ENCODE measurements around the gene DLK2. TPM values are rescaled to one million over a fixed set of nuclear protein-coding genes. Genes with fewer than 3 reads are reported as not detected.

DLK2 gene
- total and polyA plus RNA-seq, 7 donors = 0.04 to 0.90 (median 0.33) TPM; not detected in 3

- Histone ChIP-seq H3K36me3 (ENCODE audit: insufficient read depth in 1 of 2, low read depth in 1 of 2) (peaks cover 6 to 98% of the 10 kb centered on the region in 2 donors), H3K4me3 (no peak overlapping the region), H3K9me3 (no peaks in the 10 kb centered on the region), H3K4me1 (no peaks in the 10 kb centered on the region), H3K27ac (no peak overlapping the region), H3K27me3 (ENCODE audit: insufficient read depth in 3 of 3, low read length in 2 of 3) (no peaks in the 10 kb centered on the region)
- TF ChIP-seq, protein P1, sequence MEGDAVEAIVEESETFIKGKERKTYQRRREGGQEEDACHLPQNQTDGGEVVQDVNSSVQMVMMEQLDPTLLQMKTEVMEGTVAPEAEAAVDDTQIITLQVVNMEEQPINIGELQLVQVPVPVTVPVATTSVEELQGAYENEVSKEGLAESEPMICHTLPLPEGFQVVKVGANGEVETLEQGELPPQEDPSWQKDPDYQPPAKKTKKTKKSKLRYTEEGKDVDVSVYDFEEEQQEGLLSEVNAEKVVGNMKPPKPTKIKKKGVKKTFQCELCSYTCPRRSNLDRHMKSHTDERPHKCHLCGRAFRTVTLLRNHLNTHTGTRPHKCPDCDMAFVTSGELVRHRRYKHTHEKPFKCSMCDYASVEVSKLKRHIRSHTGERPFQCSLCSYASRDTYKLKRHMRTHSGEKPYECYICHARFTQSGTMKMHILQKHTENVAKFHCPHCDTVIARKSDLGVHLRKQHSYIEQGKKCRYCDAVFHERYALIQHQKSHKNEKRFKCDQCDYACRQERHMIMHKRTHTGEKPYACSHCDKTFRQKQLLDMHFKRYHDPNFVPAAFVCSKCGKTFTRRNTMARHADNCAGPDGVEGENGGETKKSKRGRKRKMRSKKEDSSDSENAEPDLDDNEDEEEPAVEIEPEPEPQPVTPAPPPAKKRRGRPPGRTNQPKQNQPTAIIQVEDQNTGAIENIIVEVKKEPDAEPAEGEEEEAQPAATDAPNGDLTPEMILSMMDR (IDR thresholded peaks at IDR 0.05) = no peak
- WGBS, 3 donors = 86 to 90% (median 87%) methylated on average over 16 of the region's 16 CpGs
- ATAC-seq (no peak), DNase-seq (no peak)
- intact Hi-C loops (cut with DNase I) = no loop called here
Measured at GRCh38 chr6:43445576-43445975, 9.8 kb downstream of the DLK2 start.

GRCh38 chr6:43444582-43444981 is 10.8 kb downstream of the DLK2 start:
- DNase-seq = no peak
- Histone ChIP-seq H3K27ac (no peak overlapping the region), H3K4me1 (no peaks in the 10 kb centered on the region), H3K27me3 (ENCODE audit: insufficient read depth in 3 of 3, low read length in 2 of 3) (no peaks in the 10 kb centered on the region), H3K36me3 (ENCODE audit: insufficient read depth in 1 of 2, low read depth in 1 of 2) (peaks cover 6 to 98% of the 10 kb centered on the region in 2 donors), H3K4me3 (no peak overlapping the region), H3K9me3 (no peaks in the 10 kb centered on the region)
- intact Hi-C loops (cut with DNase I) = no loop called here
- no peak for ATAC-seq
- 83 to 91% (median 87%) methylated on average over 5 to 8 of the region's 8 CpGs for WGBS, 3 donors
- TF ChIP-seq, protein P1 (IDR thresholded peaks at IDR 0.05) = no peak

DNA sequence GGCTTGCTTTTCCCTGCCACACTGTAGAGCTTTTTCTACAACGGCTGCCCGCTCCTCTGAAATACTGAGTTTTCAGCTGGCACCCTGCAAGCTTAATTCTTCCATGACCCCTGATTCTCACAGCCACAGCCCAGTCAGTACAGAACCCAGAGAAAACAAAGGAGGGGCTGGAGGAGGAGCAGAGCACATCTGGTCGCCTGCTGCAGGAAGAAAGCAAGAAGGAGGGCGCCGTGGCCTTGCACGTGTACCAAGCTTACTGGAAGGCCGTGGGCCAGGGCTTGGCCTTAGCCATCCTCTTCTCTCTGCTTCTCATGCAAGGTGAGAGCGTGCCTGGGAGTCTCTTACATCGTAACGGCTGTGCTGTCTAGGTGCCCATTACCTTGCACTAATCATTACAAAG is 11.3 kb downstream of the DLK2 start:
- no peaks in the 10 kb centered on the region for H3K27me3 ChIP-seq (ENCODE audit: insufficient read depth in 3 of 3, low read length in 2 of 3)
- no peak for ATAC-seq
- WGBS, 3 donors = 87 to 90% (median 90%) methylated on average over 10 of the region's 10 CpGs
- H3K4me3 ChIP-seq = no peak overlapping the region
- no peaks in the 10 kb centered on the region for H3K9me3 ChIP-seq
- H3K36me3 ChIP-seq (ENCODE audit: insufficient read depth in 1 of 2, low read depth in 1 of 2) = peaks cover 6 to 98% of the 10 kb centered on the region in 2 donors
- no peak for DNase-seq
- TF ChIP-seq, protein P1 (IDR thresholded peaks at IDR 0.05) = no peak
- intact Hi-C loops (cut with DNase I) = no loop called here
- no peak overlapping the region for H3K27ac ChIP-seq
- no peaks in the 10 kb centered on the region for H3K4me1 ChIP-seq

- TF ChIP-seq, protein P1 (IDR thresholded peaks at IDR 0.05) = no peak
- Histone ChIP-seq H3K27me3 (ENCODE audit: insufficient read depth in 3 of 3, low read length in 2 of 3) (no peaks in the 10 kb centered on the region), H3K9me3 (no peaks in the 10 kb centered on the region), H3K27ac (no peak overlapping the region), H3K36me3 (ENCODE audit: insufficient read depth in 1 of 2, low read depth in 1 of 2) (peaks cover 4 to 98% of the 10 kb centered on the region in 2 donors), H3K4me3 (no peak overlapping the region), H3K4me1 (no peaks in the 10 kb centered on the region)
- WGBS, 3 donors = 89 to 91% (median 91%) methylated on average over 14 of the region's 14 CpGs
- no peak for ATAC-seq
- DNase-seq = no peak
- intact Hi-C loops (cut with DNase I) = no loop called here
Measured at GRCh38 chr6:43442935-43443334, 12.4 kb downstream of the DLK2 start.

GRCh38 chr6:43437700-43438099 is 17.6 kb downstream of the DLK2 start:
- ATAC-seq (no peak), DNase-seq (no peak)
- H3K9me3 ChIP-seq = no peaks in the 10 kb centered on the region
- no peak overlapping the region for H3K4me3 ChIP-seq
- TF ChIP-seq, protein P1 (IDR thresholded peaks at IDR 0.05) = no peak
- no peaks in the 10 kb centered on the region for H3K27me3 ChIP-seq (ENCODE audit: insufficient read depth in 3 of 3, low read length in 2 of 3)
- no peaks in the 10 kb centered on the region for H3K4me1 ChIP-seq
- intact Hi-C loops (cut with DNase I) = no loop called here
- no peak overlapping the region for H3K27ac ChIP-seq
- H3K36me3 ChIP-seq (ENCODE audit: insufficient read depth in 1 of 2, low read depth in 1 of 2) = peaks cover 0 to 89% of the 10 kb centered on the region in 2 donors
- 68 to 72% (median 71%) methylated on average over 4 of the region's 4 CpGs for WGBS, 3 donors

Measured in psoas muscle (tissue), 8 donors.